Erythroblast (primary cell): Measurements from ENCODE around the gene SSTR4.
A peak's percentile ranks its signal among the peaks of the same experiment; 100 is the strongest.

ENCODE experiments used
- DNase-seq, 2 experiments: peaks; one replicate each; lab custom pipeline; 2025; lab: John Stamatoyannopoulos, UW
- GATA1 ChIP-seq: IDR thresholded peaks from 2 replicates; pipeline ENCODE4 v1.6.1; 2011; ENCODE audit warnings: low read depth, mild to moderate bottlenecking, control low read depth, low read length, moderate library complexity
- POLR2A ChIP-seq: IDR thresholded peaks from 2 replicates; pipeline ENCODE4 v1.6.1; 2011; ENCODE audit warnings: mild to moderate bottlenecking, low read length

Gene SSTR4

DNA sequence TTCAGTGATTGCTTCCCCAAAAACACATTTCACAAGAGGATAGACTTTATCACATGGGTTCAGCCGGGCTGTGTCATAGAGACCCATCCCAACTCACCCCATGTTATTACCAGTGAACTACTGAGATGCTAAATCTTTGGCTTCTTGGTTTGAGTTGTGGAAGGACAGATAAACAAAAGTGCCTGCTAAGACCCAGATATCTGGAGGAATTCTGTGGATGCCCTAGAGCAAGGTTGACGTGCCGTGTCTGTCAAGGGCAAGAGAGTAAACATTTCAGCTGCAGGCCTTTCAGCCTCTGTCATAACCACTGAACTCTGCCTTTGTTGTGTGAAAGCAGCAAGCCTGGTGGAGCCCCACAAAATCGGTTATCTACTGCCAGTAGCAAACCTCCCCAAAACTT is 25.5 kb downstream of the SSTR4 start:
- TF ChIP-seq POLR2A (no peak), GATA1 (no peak)
- DNase-seq = peak; percentile 79 to 82

GRCh38 chr20:23061262-23061661 is 26.1 kb downstream of the SSTR4 start:
- no peak for DNase-seq
- TF ChIP-seq GATA1 (no peak), POLR2A (no peak)

GRCh38 chr20:23061734-23062561 is 26.8 kb downstream of the SSTR4 start:
- DNase-seq = peak; percentile 54 to 68

GRCh38 chr20:23062632-23063031 is 27.5 kb downstream of the SSTR4 start:
- DNase-seq = no peak
- TF ChIP-seq GATA1 (no peak), POLR2A (no peak)

More at GRCh38 chr20:23061734-23062561, 26.8 kb downstream of the SSTR4 start:
- no peak for TF ChIP-seq GATA1
- no peak for TF ChIP-seq POLR2A

- TF ChIP-seq POLR2A (no peak), GATA1 (no peak)
- no peak for DNase-seq
These were observed 28.1 kb downstream of the SSTR4 start for GRCh38 chr20:23063168-23063567.

DNA sequence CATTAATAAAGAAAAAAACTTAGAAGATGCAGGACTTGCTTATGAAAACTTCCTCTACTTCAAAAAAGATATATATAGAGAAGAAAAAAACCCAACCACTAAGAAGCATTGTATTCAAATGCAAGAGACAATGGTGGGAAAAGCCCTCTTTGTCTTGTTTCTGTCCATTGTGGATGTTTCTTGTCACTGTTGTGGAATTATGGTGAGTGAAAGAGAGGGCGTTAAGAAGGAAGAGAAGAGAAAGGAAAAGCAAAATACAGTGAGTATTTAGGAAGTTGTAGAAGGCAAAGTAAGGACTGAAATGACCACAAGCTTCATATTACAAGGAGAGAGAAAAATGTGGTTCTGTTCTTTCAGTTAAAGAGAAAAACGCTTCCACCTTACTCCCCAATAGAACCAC is 28.5 kb downstream of the SSTR4 start:
- TF ChIP-seq POLR2A = no peak
- DNase-seq = no peak

GRCh38 chr20:23065266-23066201 is 30.4 kb downstream of the SSTR4 start:
- TF ChIP-seq GATA1 (no peak), POLR2A (no peak)
- no peak for DNase-seq

DNA sequence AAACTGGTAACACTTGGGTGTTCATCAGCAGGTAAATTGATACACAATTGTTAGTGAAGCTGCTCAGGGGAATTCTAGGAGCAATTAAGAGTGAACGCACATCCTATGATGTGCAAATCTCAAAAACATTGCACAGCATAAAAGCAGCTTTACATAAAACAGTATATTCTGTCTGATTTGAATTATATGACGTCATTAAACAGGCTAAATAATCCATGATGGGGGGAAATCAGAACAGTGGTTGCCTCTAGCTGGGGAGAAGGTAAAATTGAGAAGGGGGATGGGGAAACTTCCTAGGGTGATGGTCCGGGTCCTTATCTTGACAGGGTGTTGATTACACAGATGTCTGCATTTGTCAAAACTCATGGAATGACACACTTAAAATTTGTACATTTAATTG is 31.7 kb downstream of the SSTR4 start:
- DNase-seq = no peak
- TF ChIP-seq GATA1 (no peak), POLR2A (no peak)

DNA sequence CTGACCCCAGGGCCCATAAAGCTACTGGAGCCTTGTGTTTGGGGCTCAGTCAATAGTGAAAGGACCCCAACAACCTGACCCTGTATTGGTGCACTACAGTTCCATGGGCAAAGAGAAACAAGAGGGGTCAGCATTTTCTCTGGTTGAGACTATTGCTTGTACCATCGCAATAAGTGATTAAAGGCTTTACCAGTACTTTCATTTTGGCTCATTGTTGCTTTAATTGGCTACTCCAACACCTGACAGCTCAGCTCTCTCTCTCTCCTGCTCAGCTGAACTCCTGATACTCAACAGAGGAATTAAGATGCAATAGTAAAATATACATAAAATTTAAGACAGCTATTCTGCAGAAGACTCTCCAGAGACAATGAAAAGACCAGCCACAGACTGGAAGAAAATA is 33.2 kb downstream of the SSTR4 start:
- no peak for DNase-seq
- TF ChIP-seq POLR2A = no peak
- no peak for TF ChIP-seq GATA1

DNA sequence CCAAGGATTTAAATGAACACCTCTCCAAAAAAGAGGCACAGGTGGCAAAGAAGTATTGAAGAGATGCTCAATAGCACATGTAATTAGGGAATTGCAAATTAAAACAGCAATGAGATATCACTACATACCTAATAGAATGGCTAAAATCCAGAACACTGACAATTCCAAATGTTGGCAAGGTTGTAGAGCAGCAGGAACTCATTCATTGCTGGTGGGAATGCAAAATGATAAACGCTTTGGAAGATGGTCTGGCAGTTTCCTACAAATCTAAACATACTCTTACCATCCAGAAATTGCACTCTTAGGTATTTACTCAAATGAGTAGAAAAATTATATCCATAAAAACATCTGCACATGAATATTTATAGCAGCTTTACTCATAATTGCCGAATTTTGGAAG is 34.0 kb downstream of the SSTR4 start:
- DNase-seq = no peak
- TF ChIP-seq GATA1 = no peak
- TF ChIP-seq POLR2A = no peak

GRCh38 chr20:23071398-23071797 is 36.3 kb downstream of the SSTR4 start:
- TF ChIP-seq GATA1 = no peak
- no peak for TF ChIP-seq POLR2A
- DNase-seq = no peak

- DNase-seq = no peak
- TF ChIP-seq POLR2A (no peak), GATA1 (no peak)
These were observed 36.9 kb downstream of the SSTR4 start for GRCh38 chr20:23071996-23072395.

GRCh38 chr20:23072892-23073586 is 37.9 kb downstream of the SSTR4 start:
- DNase-seq = no peak
- TF ChIP-seq POLR2A = no peak
- no peak for TF ChIP-seq GATA1
